ENCODE results near the gene PPIL4.
A peak's percentile ranks its signal among the peaks of the same experiment; 100 is the strongest.

- TF ChIP-seq, protein P1, sequence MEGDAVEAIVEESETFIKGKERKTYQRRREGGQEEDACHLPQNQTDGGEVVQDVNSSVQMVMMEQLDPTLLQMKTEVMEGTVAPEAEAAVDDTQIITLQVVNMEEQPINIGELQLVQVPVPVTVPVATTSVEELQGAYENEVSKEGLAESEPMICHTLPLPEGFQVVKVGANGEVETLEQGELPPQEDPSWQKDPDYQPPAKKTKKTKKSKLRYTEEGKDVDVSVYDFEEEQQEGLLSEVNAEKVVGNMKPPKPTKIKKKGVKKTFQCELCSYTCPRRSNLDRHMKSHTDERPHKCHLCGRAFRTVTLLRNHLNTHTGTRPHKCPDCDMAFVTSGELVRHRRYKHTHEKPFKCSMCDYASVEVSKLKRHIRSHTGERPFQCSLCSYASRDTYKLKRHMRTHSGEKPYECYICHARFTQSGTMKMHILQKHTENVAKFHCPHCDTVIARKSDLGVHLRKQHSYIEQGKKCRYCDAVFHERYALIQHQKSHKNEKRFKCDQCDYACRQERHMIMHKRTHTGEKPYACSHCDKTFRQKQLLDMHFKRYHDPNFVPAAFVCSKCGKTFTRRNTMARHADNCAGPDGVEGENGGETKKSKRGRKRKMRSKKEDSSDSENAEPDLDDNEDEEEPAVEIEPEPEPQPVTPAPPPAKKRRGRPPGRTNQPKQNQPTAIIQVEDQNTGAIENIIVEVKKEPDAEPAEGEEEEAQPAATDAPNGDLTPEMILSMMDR (IDR thresholded peaks at IDR 0.05): peak in 2 of 6 experiments; percentile 39 to 60
- TF ChIP-seq EP300 (IDR thresholded peaks at IDR 0.05): no peak
These were observed 14.9 kb upstream of the PPIL4 start for GRCh38 chr6:149560736-149561135.
